ENCODE data around the gene KCTD14.
"Not testable (repeated sequence)": the region's sequence is repeated elsewhere in the genome, so short reads cannot be mapped to it uniquely, and the experiment has no call there.

KCTD14 gene

GRCh38 chr11:78022397-78023396, at the start of gene KCTD14:
Gene KCTD14, minus strand, starts transcription at chr11:78023276. Its CDS starts 27 bp downstream, at chr11:78023249.
- Mint-ChIP-seq H3K4me3 (no peak within 1 kb of the TSS), H3K27me3 (peaks cover 28% of the 10 kb centered on the region), H3K4me1 (peaks cover 10% of the 10 kb centered on the region), H3K36me3 (no peaks in the 10 kb centered on the region), H3K27ac (no peak within 1 kb of the TSS), H3K9me3 (no peaks in the 10 kb centered on the region)
- ATAC-seq: no peak

- ATAC-seq: no peak
- Mint-ChIP-seq H3K27ac (no peak overlapping the region), H3K4me1 (peaks cover 36% of the 10 kb centered on the region), H3K9me3 (no peaks in the 10 kb centered on the region), H3K27me3 (no peaks in the 10 kb centered on the region), H3K4me3 (no peak overlapping the region), H3K36me3 (peaks cover 39% of the 10 kb centered on the region)
Measured at GRCh38 chr11:78072455-78072854, 49.4 kb upstream of the KCTD14 start.

GRCh38 chr11:78071717-78072116, 48.6 kb upstream of the KCTD14 start:
- Mint-ChIP-seq H3K9me3 (no peaks in the 10 kb centered on the region), H3K36me3 (peaks cover 44% of the 10 kb centered on the region), H3K27me3 (no peaks in the 10 kb centered on the region), H3K4me1 (peaks cover 32% of the 10 kb centered on the region), H3K27ac (no peak overlapping the region), H3K4me3 (no peak overlapping the region)
- no peak for ATAC-seq

- no peaks in the 10 kb centered on the region for H3K9me3 Mint-ChIP-seq
- no peaks in the 10 kb centered on the region for H3K27me3 Mint-ChIP-seq
- ATAC-seq: no peak
- H3K27ac Mint-ChIP-seq: no peak overlapping the region
- peaks cover 46% of the 10 kb centered on the region for H3K36me3 Mint-ChIP-seq
- H3K4me3 Mint-ChIP-seq: no peak overlapping the region
- H3K4me1 Mint-ChIP-seq: peaks cover 22% of the 10 kb centered on the region
Measured at GRCh38 chr11:78070621-78071020, 47.5 kb upstream of the KCTD14 start.

- Mint-ChIP-seq H3K27me3 (no peaks in the 10 kb centered on the region), H3K27ac (no peak overlapping the region)
Measured at GRCh38 chr11:78069465-78069864, 46.4 kb upstream of the KCTD14 start.

GRCh38 chr11:78067704-78068103, 44.6 kb upstream of the KCTD14 start:
- peaks cover 6% of the 10 kb centered on the region for H3K4me1 Mint-ChIP-seq
- no peaks in the 10 kb centered on the region for H3K9me3 Mint-ChIP-seq
- peaks cover 54% of the 10 kb centered on the region for H3K36me3 Mint-ChIP-seq

More at GRCh38 chr11:78069465-78069864, 46.4 kb upstream of the KCTD14 start:
- Mint-ChIP-seq H3K4me3 (no peak overlapping the region), H3K4me1 (peaks cover 13% of the 10 kb centered on the region), H3K36me3 (peaks cover 48% of the 10 kb centered on the region), H3K9me3 (no peaks in the 10 kb centered on the region)
- no peak for ATAC-seq

GRCh38 chr11:78066471-78066870, 43.4 kb upstream of the KCTD14 start:
- Mint-ChIP-seq H3K27me3 (no peaks in the 10 kb centered on the region), H3K9me3 (no peaks in the 10 kb centered on the region), H3K36me3 (peaks cover 44% of the 10 kb centered on the region), H3K4me3 (no peak overlapping the region), H3K4me1 (no peaks in the 10 kb centered on the region), H3K27ac (no peak overlapping the region)
- ATAC-seq: no peak

More at GRCh38 chr11:78067704-78068103, 44.6 kb upstream of the KCTD14 start:
- Mint-ChIP-seq H3K27me3 (no peaks in the 10 kb centered on the region), H3K4me3 (no peak overlapping the region), H3K27ac (no peak overlapping the region)
- no peak for ATAC-seq

- Mint-ChIP-seq H3K27me3 (no peaks in the 10 kb centered on the region), H3K36me3 (peaks cover 41% of the 10 kb centered on the region), H3K4me1 (no peaks in the 10 kb centered on the region), H3K4me3 (no peak overlapping the region), H3K27ac (no peak overlapping the region), H3K9me3 (no peaks in the 10 kb centered on the region)
- no peak for ATAC-seq
Measured at GRCh38 chr11:78065203-78065602, 42.1 kb upstream of the KCTD14 start.

GRCh38 chr11:78063440-78064181, 40.5 kb upstream of the KCTD14 start, which contains the start of gene THRSP:
Gene THRSP, plus strand, starts transcription at chr11:78063861. Its CDS starts 21 bp downstream, at chr11:78063882.
- Mint-ChIP-seq H3K27ac (no peak within 1 kb of the TSS), H3K4me1 (no peaks in the 10 kb centered on the region), H3K4me3 (no peak within 1 kb of the TSS), H3K27me3 (no peaks in the 10 kb centered on the region), H3K36me3 (peaks cover 30% of the 10 kb centered on the region), H3K9me3 (no peaks in the 10 kb centered on the region)
- ATAC-seq: no peak

- Mint-ChIP-seq H3K4me3 (no peak overlapping the region), H3K36me3 (peaks cover 24% of the 10 kb centered on the region), H3K27me3 (no peaks in the 10 kb centered on the region), H3K27ac (no peak overlapping the region), H3K9me3 (no peaks in the 10 kb centered on the region), H3K4me1 (no peaks in the 10 kb centered on the region)
- no peak for ATAC-seq
Measured at GRCh38 chr11:78062671-78063070, 39.6 kb upstream of the KCTD14 start.

- Mint-ChIP-seq H3K27ac (no peak overlapping the region), H3K4me1 (no peaks in the 10 kb centered on the region), H3K9me3 (no peaks in the 10 kb centered on the region), H3K36me3 (peaks cover 17% of the 10 kb centered on the region), H3K27me3 (no peaks in the 10 kb centered on the region), H3K4me3 (no peak overlapping the region)
- ATAC-seq: no peak
Measured at GRCh38 chr11:78061921-78062311, 38.8 kb upstream of the KCTD14 start.

- Mint-ChIP-seq H3K27ac (no peak overlapping the region), H3K4me1 (no peaks in the 10 kb centered on the region), H3K4me3 (no peak overlapping the region)
Measured at GRCh38 chr11:78061088-78061920, 38.2 kb upstream of the KCTD14 start.

GRCh38 chr11:78060533-78060932, 37.5 kb upstream of the KCTD14 start:
- no peaks in the 10 kb centered on the region for H3K4me1 Mint-ChIP-seq
- peaks cover 10% of the 10 kb centered on the region for H3K36me3 Mint-ChIP-seq
- no peak for ATAC-seq
- H3K27me3 Mint-ChIP-seq: no peaks in the 10 kb centered on the region
- H3K4me3 Mint-ChIP-seq: no peak overlapping the region
- no peak overlapping the region for H3K27ac Mint-ChIP-seq
- H3K9me3 Mint-ChIP-seq: no peaks in the 10 kb centered on the region

More at GRCh38 chr11:78061088-78061920, 38.2 kb upstream of the KCTD14 start:
- H3K9me3 Mint-ChIP-seq: no peaks in the 10 kb centered on the region
- ATAC-seq: no peak
- peaks cover 11% of the 10 kb centered on the region for H3K36me3 Mint-ChIP-seq
- H3K27me3 Mint-ChIP-seq: no peaks in the 10 kb centered on the region

- ATAC-seq: not testable (repeated sequence)
Measured at GRCh38 chr11:78059749-78060328, 36.8 kb upstream of the KCTD14 start.

More at GRCh38 chr11:78059749-78060328, 36.8 kb upstream of the KCTD14 start:
- not testable (repeated sequence) for H3K4me1 Mint-ChIP-seq, H3K36me3 Mint-ChIP-seq, H3K9me3 Mint-ChIP-seq, H3K4me3 Mint-ChIP-seq, H3K27me3 Mint-ChIP-seq, H3K27ac Mint-ChIP-seq
